Hepatocyte (in vitro differentiated cells): ENCODE results near the gene GNAZ. TPM values are rescaled to one million over a fixed set of nuclear protein-coding genes. Genes with fewer than 3 reads are reported as not detected.

ENCODE experiments used
- DNase-seq: peaks from one replicate; pipeline ENCODE4 v3.0.0-alpha.2; 2016; ENCODE audit warnings: low spot score
- H2AFZ ChIP-seq: fragments of 200-600 bp; sonication (generic); 2 replicates; pipeline ENCODE4 v1.6.0; 2016; ENCODE audit warnings: antibody characterized with exemption, mild to moderate bottlenecking
- H3K27ac ChIP-seq: fragments of 200-600 bp; sonication (generic); 2 replicates; pipeline ENCODE4 v1.5.1; 2016; ENCODE audit warnings: mild to moderate bottlenecking
- H3K27me3 ChIP-seq: fragments of 200-600 bp; sonication (generic); 2 replicates; pipeline ENCODE4 v1.6.1; 2016
- H3K36me3 ChIP-seq: fragments of 200-600 bp; sonication (generic); replicated peaks from 2 replicates; pipeline ENCODE4 v1.5.1; 2016; ENCODE audit warnings: low read depth; ENCODE audit not compliant: insufficient read depth
- H3K4me1 ChIP-seq: fragments of 200-600 bp; sonication (generic); 2 replicates; pipeline ENCODE4 v1.5.1; 2016; ENCODE audit warnings: mild to moderate bottlenecking, moderate library complexity; ENCODE audit not compliant: insufficient read depth
- H3K4me2 ChIP-seq: fragments of 200-600 bp; sonication (generic); 2 replicates; pipeline ENCODE4 v1.6.0; 2016
- H3K4me3 ChIP-seq: fragments of 200-600 bp; sonication (generic); 2 replicates; pipeline ENCODE4 v1.5.1; 2016; ENCODE audit warnings: mild to moderate bottlenecking
- H3K79me2 ChIP-seq: fragments of 200-600 bp; sonication (generic); 2 replicates; pipeline ENCODE4 v1.6.0; 2017; ENCODE audit warnings: mild to moderate bottlenecking
- H3K9me2 ChIP-seq: fragments of 200-600 bp; sonication (generic); replicated peaks from 2 replicates; pipeline ENCODE4 v1.6.0; 2017; ENCODE audit warnings: mild to moderate bottlenecking; ENCODE audit not compliant: insufficient read depth
- H3K9me3 ChIP-seq: fragments of 200-600 bp; sonication (generic); 2 replicates; pipeline ENCODE4 v1.5.1; 2016; ENCODE audit warnings: low read depth, mild to moderate bottlenecking
- H4K20me1 ChIP-seq: fragments of 200-600 bp; sonication (generic); 2 replicates; pipeline ENCODE4 v1.6.0; 2016; ENCODE audit warnings: mild to moderate bottlenecking; ENCODE audit not compliant: insufficient read depth, poor library complexity, severe bottlenecking
- CTCF ChIP-seq: fragments of 200-600 bp; sonication (generic); IDR thresholded peaks from 2 replicates; pipeline ENCODE4 v1.5.1; 2016; ENCODE audit warnings: antibody characterized with exemption, mild to moderate bottlenecking; ENCODE audit not compliant: poor library complexity
- EZH2 ChIP-seq: fragments of 200-600 bp; sonication (generic); IDR thresholded peaks from 2 replicates; pipeline ENCODE4 v1.6.1; 2016; ENCODE audit warnings: antibody characterized with exemption, mild to moderate bottlenecking, borderline replicate concordance
- EZH2phosphoT487 ChIP-seq: fragments of 200-600 bp; sonication (generic); IDR thresholded peaks from one replicate; pipeline ENCODE4 v1.6.1; 2018; ENCODE audit warnings: antibody characterized with exemption, mild to moderate bottlenecking, low read depth, moderate library complexity; ENCODE audit not compliant: unreplicated experiment, severe bottlenecking
- WGBS: methylation state at CpG from one replicate; pipeline ENCODE4 v1.1.6; 2016; ENCODE audit warnings: low lambda C conversion rate; ENCODE audit errors: missing lambda C conversion rate; 5-methylcytosine and 5-hydroxymethylcytosine counted together
- polyA plus RNA-seq: library from polyadenylated mRNA; unstranded; fragments of >200 nt; fragmentation: Nextera tagmentation; extraction: Ambion mirVana; gene quantifications from 2 replicates; pipeline ENCODE4 v1.2.1, GENCODE V29; 2016
- total RNA-seq: library from RNA; depleted of rRNA; stranded (reverse); fragments of >200 nt; gene quantifications from 2 replicates; pipeline ENCODE4 v1.2.3, GENCODE V29; 2014

Gene GNAZ
- total and polyA plus RNA-seq, 2 experiments from 2014 or later = 3.4 to 4.1 TPM

- Histone ChIP-seq H3K27ac (no peak overlapping the region), H3K4me1 (no peaks in the 10 kb centered on the region), H3K4me3 (no peak overlapping the region), H2AFZ (no peak overlapping the region), H3K36me3 (no peaks in the 10 kb centered on the region), H3K9me3 (no peaks in the 10 kb centered on the region), H3K4me2 (no peak overlapping the region), H3K79me2 (no peaks in the 10 kb centered on the region), H3K9me2 (no peaks in the 10 kb centered on the region), H3K27me3 (no peaks in the 10 kb centered on the region), H4K20me1 (no peaks in the 10 kb centered on the region)
- DNase-seq = no peak
- WGBS = 87% methylated on average over 10 of the region's 10 CpGs
- TF ChIP-seq EZH2phosphoT487 (no peak), CTCF (no peak), EZH2 (no peak)
Observed at GRCh38 chr22:23034621-23035556, 35.4 kb upstream of the GNAZ start.

- no peak for TF ChIP-seq CTCF
- TF ChIP-seq EZH2 = no peak
- Histone ChIP-seq H3K27me3 (no peaks in the 10 kb centered on the region), H3K79me2 (no peaks in the 10 kb centered on the region), H3K4me3 (no peak overlapping the region), H3K4me1 (no peaks in the 10 kb centered on the region), H3K9me2 (no peaks in the 10 kb centered on the region), H2AFZ (no peak overlapping the region), H4K20me1 (no peaks in the 10 kb centered on the region), H3K27ac (no peak overlapping the region), H3K36me3 (no peaks in the 10 kb centered on the region), H3K9me3 (no peaks in the 10 kb centered on the region), H3K4me2 (no peak overlapping the region)
- 78% methylated on average over 6 of the region's 6 CpGs for WGBS
- no peak for DNase-seq
Observed at GRCh38 chr22:23035557-23036277, 34.6 kb upstream of the GNAZ start.

- Histone ChIP-seq H3K4me1 (no peaks in the 10 kb centered on the region), H3K9me3 (no peaks in the 10 kb centered on the region), H3K36me3 (no peaks in the 10 kb centered on the region), H2AFZ (no peak overlapping the region), H3K4me3 (no peak overlapping the region), H3K9me2 (no peaks in the 10 kb centered on the region), H4K20me1 (no peaks in the 10 kb centered on the region), H3K27me3 (no peaks in the 10 kb centered on the region), H3K27ac (no peak overlapping the region), H3K4me2 (no peak overlapping the region), H3K79me2 (no peaks in the 10 kb centered on the region)
- 77% methylated on average over 6 of the region's 6 CpGs for WGBS
- peak; percentile 49 for DNase-seq
- TF ChIP-seq CTCF = no peak
- TF ChIP-seq EZH2 = no peak
- TF ChIP-seq EZH2phosphoT487 = no peak
Observed at GRCh38 chr22:23036684-23037428, 33.5 kb upstream of the GNAZ start.
